ENCODE measurements around the gene OR1J4. TPM values are rescaled to one million over a fixed set of nuclear protein-coding genes. Genes with fewer than 3 reads are reported as not detected.

OR1J4 gene, protein sequence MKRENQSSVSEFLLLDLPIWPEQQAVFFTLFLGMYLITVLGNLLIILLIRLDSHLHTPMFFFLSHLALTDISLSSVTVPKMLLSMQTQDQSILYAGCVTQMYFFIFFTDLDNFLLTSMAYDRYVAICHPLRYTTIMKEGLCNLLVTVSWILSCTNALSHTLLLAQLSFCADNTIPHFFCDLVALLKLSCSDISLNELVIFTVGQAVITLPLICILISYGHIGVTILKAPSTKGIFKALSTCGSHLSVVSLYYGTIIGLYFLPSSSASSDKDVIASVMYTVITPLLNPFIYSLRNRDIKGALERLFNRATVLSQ
- total RNA-seq (2022; extraction: Qiagen RNA extraction): 0.10 to 0.13 TPM in 2 of 5 replicates, not detected in the others

DNA sequence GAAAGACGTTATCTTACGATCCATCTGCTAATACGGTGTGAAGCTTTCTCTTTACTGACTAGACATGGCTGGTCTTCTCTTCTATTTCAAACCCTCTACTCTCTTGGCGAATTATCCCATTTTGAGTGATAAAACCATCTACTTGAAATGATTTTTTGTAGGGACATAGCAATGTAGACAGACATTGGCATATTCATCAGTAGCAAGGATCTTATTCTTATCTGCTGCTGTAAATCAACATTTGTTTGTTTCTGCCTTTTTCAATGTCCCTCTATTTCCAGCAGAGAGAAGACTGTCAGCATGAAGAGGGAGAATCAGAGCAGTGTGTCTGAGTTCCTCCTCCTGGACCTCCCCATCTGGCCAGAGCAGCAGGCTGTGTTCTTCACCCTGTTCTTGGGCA lies at the start of gene OR1J4:
Gene OR1J4 (plus strand): TSS at position 301 of the 400 bp plus-strand sequence. CDS start 0 bp downstream, at position 301.

DNA sequence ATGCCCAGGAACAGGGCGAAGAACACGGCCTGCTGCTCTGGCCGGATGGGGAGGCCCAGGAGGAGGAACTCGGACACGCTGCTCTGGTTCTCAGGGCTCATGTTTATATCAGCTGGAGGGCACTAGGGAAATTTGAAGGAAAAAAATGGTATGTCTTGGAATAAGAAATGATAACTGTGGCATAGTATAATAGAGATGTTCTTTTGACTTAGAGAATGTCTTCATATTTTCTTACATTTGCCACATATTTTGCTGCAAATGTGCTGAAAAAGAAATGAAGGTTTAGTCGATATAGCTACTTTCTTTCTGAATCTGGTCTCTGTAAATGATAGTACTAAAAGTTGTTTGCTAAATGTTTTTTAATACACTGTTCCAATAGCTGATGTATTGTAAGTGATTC lies 41.1 kb upstream of the OR1J4 start, which contains the start of gene OR1J1:
Gene OR1J1 (minus strand): TSS at position 101 of the 400 bp plus-strand sequence. CDS start 0 bp downstream, at position 101.

DNA sequence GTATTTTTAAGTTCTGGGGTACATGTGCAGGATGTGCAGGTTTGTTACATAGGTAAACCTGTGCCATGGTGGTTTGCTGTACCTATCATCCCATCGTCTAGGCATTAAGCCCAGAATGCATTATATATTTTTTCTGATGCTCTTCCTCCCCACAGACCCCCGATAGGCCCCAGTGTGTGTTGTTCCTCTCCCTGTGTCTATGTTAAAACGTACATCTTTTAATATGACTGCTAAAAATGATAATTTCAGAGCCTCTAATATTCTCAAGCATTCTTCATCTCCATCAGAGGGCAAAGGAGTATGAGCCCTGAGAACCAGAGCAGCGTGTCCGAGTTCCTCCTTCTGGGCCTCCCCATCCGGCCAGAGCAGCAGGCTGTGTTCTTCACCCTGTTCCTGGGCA lies 8.4 kb upstream of the OR1J4 start, which contains the start of gene OR1J2:
Gene OR1J2 (plus strand): TSS at position 301 of the 400 bp plus-strand sequence. CDS start 0 bp downstream, at position 301.

DNA sequence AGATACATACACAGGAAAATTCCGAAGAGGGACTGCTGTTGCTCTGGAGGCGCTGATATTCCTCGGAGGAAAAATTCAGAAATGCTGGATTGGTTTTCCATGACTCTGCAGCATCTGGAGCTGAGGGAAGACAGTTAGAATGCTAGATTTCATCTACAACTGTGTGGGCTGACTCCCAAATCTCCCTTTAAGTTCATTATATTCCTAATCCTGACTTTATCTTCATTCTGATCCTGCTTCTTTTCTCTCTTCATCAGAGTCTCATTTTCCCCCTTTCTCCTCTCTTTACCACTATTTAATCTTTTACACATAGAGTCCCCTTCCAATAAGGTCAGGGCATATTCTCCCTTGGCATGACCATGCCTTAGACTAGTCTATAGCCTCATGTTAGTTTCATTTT lies 8.3 kb downstream of the OR1J4 start, which contains the start of gene OR1N1:
Gene OR1N1 (minus strand): TSS at position 101 of the 400 bp plus-strand sequence. CDS start 0 bp downstream, at position 101.

DNA sequence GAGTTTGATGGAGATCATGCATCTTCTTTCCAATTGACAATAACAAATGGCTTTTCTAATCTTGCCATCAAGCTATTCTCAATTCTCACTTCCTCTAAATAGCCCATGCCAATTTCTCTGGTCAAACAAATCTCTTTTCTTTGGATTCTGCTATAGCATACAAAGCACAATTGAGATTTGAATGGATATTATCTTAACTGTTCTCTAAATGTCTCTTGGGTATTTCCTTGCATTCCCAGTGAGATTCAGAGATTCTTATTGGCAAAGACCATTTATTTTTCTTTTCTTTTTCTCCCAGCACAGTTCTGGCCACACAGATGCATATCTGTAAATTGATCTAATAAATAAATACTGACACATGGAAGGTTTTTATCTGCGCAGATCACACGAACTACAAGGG lies 33.9 kb downstream of the OR1J4 start, which contains the start of gene OR1N2:
Gene OR1N2 (plus strand): TSS at position 301 of the 400 bp plus-strand sequence. CDS start 100 bp downstream, outside the sequence.

Other genes starting within 250 kb of the OR1J4 start
- gene PTGS1, start 148.1 kb upstream of the OR1J4 start, total RNA-seq (2022; extraction: Qiagen RNA extraction): 1.0 to 1.5 TPM (median 1.3 TPM) in 5 replicates
- gene OR1J1, start 41.2 kb upstream of the OR1J4 start, total RNA-seq (2022; extraction: Qiagen RNA extraction): not detected in 5 replicates
- not detected in 5 replicates for gene OR1J2, start 8.3 kb upstream of the OR1J4 start, total RNA-seq (2022; extraction: Qiagen RNA extraction)
- not detected in 5 replicates for gene OR1N1, start 8.2 kb downstream of the OR1J4 start, total RNA-seq (2022; extraction: Qiagen RNA extraction)
- gene OR1N2, start 34.0 kb downstream of the OR1J4 start, total RNA-seq (2022; extraction: Qiagen RNA extraction): not detected in 5 replicates
- not detected in 5 replicates for gene OR1L8, start 64.2 kb downstream of the OR1J4 start, total RNA-seq (2022; extraction: Qiagen RNA extraction)
- gene OR1Q1, start 95.6 kb downstream of the OR1J4 start, total RNA-seq (2022; extraction: Qiagen RNA extraction): 0.15 TPM in 1 of 5 replicates, not detected in the others
- gene OR1B1, start 138.5 kb downstream of the OR1J4 start, total RNA-seq (2022; extraction: Qiagen RNA extraction): not detected in 5 replicates
- gene OR1L1, start 142.6 kb downstream of the OR1J4 start, total RNA-seq (2022; extraction: Qiagen RNA extraction): not detected in 5 replicates
- gene OR1L3, start 156.0 kb downstream of the OR1J4 start, total RNA-seq (2022; extraction: Qiagen RNA extraction): not detected in 5 replicates
- not detected in 5 replicates for gene OR1L4, start 204.8 kb downstream of the OR1J4 start, total RNA-seq (2022; extraction: Qiagen RNA extraction)
- gene OR1L6, start 223.2 kb downstream of the OR1J4 start, total RNA-seq (2022; extraction: Qiagen RNA extraction): not detected in 5 replicates